Right ventricle myocardium superior (tissue), 1 donor: ENCODE results near the gene CDR2L. TPM values are rescaled to one million over a fixed set of nuclear protein-coding genes. Genes with fewer than 3 reads are reported as not detected.
A peak's percentile ranks its signal among the peaks of the same experiment; 100 is the strongest.
"Not testable (repeated sequence)": the region's sequence is repeated elsewhere in the genome, so short reads cannot be mapped to it uniquely, and the experiment has no call there.

Experiments used
- ATAC-seq: fragments of 200-7000 bp; cut with Tn5 transposase; one replicate; pipeline ENCODE4 v1.9.1; 2020; ENCODE audit warnings: mild to moderate bottlenecking; ENCODE audit not compliant: poor library complexity
- DNase-seq: peaks from one replicate; pipeline ENCODE4 v3.0.0-alpha.2; 2020
- intact Hi-C: fragments of 100-400 bp; cut with DNase I; formaldehyde crosslinking; loops from one replicate; pipeline ENCODE4 v1.11.2; 2022
- total RNA-seq: library from RNA; stranded (reverse); fragmentation: NEBNext Ultra II Directional; extraction: Animal tissue kit (Norgen Biotek cat#: 25700); gene quantifications from one replicate; pipeline ENCODE4 v1.2.1, GENCODE V29; 2021
- donor health status: DM: no; HTN: yes; CAD: no; lungs with severe emphysema.

CDR2L gene
- total RNA-seq, 1 donor from 2014 or later: 18.4 TPM

DNA sequence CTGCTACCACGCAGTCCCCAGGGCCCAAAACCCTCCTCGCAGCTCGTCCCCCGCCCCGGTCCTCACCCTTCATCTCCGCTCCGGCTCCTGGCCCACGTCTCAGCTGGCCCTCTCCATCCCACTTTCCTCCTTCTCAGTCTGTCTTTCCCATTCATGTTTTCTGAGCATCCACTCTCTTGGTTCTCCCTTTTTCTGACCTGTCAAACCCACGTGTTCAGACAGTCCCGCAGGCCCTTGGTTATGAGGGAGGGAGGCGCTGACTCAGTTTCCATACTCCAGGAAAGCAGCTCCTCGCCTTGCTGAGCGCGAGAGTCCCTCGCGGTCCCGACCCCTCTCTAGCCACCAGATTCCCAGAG is 14.5 kb upstream of the CDR2L start:
- DNase-seq (no peak), ATAC-seq (no peak)
- intact Hi-C loops: no loop called here

DNA sequence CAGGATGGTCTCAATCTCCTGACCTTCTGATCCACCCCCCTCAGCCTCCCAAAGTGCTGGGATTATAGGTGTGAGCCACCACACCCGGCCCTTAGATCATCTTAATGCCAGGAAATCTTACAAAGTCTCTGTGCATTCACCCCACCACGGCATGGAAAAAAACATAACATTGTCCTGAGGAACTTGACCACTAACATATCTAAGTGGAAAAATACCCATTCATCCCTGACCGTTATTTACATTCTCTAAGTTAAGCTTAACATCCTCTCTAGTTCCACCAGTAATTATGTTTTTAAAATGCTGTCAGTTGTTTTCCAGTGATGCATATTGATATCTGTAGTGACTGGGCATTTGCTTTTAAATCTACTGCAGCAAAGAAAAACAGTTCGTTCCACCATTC is 11.5 kb upstream of the CDR2L start:
- intact Hi-C loops: no loop called here
- ATAC-seq: no peak
- DNase-seq: no peak

DNA sequence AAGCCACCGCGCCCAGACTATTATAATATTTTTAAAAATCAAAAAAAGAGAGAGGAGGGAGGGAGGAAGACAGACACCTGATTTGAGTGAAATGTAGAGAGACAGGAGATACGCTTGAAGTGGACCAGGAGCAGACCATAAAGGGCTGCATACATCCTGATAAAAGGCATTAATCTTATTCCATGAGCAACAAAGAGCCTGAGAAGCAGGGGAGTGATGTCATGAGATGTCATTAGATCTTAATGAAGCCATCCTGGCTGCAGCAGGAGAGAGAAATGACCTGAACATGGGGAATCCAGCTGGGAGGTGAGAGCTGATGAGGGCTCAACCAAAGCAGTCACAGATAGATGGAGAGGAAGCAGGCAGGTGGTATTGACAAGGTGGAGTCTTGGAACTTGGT is 9.6 kb upstream of the CDR2L start:
- ATAC-seq (no peak), DNase-seq (no peak)
- intact Hi-C loops: no loop called here

DNA sequence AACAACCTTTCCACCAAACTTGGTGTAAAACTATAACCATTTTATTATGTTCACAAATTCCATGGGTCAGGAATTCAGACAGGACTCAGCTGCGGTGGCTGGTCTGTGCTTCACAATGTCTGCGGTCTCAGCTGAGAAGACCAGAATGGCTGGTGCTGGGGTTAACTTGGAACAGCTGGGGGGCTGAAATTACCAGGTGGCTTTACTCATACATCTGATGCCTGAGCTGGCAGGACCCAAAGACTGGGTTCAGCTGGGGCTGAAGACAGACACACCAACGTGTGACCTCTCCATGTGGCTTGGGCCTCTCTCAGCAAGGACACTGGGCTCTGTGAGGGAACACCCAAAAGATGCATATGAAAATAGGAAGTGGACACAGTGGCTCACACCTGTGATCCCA is 9.2 kb upstream of the CDR2L start:
- DNase-seq: no peak

DNA sequence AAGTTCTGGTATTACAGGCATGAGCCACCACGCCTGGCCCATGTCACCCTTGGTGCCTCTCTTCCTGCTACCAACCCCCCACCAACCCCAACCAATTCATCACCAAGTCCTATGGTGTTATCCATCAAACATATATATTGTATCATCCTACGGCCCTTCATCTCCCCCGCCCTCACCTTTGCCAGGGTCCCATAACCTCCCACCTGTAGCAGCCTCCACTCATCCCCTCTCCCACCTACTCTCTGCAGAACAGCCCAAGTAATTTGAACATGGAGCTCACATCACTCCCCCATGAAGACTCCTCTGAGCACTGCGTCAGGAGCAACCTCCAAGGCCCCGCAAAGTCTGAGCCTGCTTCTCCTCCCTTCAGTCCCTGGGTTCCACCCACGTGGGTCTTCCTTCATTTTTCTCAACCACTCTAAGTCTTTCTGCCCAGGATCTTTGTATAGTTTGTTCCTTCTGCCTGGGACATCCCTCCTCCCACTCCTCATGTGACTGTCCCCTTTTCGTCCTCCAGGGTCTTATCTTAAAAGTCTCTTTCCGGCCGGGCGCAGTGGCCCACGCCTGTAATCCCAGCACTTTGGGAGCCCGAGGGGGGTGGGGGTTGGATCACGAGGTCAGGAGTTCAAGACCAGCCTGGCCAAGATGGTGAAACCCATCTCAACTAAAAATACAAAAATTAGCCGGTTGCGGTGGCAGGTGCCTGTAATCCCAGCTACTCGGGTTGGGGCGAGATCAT is 7.9 kb upstream of the CDR2L start:
- intact Hi-C loops: loop anchor here (10.0 kb wide), 1 partner anchor 55 kb away; no protein-coding TSS in a partner anchor
- no peak for ATAC-seq
- DNase-seq: no peak

More for the DNA sequence above, 9.2 kb upstream of the CDR2L start:
- intact Hi-C loops: no loop called here
- no peak for ATAC-seq

DNA sequence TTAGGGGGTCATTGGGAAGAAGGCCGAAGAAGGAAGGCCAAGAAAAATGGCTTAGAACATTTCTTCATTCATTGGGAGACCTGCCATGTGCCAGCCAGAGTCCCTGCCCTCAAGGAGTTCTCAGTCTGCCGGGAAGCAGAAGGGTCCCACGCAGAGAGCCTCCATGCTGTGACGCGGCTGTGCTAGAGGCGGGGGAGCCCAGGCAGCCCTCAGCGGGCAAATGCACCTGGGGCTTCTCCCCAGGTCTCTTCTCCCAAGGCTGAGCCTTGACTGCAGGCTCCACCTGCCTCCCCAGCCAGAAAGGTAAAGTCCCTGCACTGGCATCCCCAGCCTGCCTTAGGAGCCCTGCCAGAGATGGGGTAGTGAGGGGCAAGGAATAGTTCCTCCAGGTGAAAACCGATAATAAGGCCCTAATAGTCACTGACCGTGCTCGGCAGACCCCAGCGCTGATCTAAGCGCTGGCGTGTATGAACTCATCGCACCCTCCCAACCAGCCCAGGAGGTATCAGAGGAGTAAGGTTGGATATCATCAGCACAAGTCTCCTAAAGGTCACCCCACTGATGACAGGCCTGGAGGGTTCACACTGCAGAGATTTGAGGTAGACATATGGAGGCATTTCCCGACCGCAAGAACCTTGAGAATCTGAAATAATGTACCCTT is 6.0 kb upstream of the CDR2L start:
- no peak for DNase-seq
- ATAC-seq: peak; percentile 16
- intact Hi-C loops: loop anchor here (10.0 kb wide), 1 partner anchor 53 kb away; no protein-coding TSS in a partner anchor

DNA sequence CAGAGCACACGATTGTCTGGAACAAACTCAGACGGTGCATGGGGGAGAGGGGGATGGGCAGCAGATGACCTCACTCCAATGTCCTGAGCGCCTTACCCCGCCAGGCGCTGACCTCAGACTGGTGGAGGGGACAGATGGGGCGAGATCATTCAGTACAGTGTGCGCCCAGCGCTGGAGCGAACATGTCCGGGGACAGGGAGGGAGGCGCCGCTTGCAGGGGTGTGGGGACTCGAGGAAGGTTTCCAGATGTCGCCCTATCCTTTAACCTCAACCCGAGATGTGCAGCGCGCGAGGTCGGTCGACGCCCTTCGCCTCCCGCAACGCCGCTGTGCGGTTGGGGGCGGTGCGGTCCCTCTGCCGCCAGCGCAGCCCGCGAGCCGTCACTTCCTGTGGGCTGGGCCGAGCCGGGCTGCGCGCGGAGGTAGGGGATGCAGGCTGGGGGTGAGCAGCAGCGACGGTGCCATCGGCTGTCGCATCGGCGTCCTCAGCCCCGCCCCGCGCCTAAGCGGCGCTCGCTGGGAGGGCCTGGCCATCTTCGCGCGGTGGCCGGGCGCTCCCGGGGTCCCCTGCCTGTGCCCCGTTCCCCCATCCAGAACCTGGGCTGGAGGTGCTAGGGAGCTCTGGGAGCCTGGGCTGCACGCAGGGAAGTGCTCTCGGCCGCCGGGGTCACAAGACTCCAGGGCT is 5.3 kb upstream of the CDR2L start:
- peak; percentile 97 for ATAC-seq
- intact Hi-C loops: loop anchor here (10.0 kb wide), 1 partner anchor 53 kb away; no protein-coding TSS in a partner anchor

DNA sequence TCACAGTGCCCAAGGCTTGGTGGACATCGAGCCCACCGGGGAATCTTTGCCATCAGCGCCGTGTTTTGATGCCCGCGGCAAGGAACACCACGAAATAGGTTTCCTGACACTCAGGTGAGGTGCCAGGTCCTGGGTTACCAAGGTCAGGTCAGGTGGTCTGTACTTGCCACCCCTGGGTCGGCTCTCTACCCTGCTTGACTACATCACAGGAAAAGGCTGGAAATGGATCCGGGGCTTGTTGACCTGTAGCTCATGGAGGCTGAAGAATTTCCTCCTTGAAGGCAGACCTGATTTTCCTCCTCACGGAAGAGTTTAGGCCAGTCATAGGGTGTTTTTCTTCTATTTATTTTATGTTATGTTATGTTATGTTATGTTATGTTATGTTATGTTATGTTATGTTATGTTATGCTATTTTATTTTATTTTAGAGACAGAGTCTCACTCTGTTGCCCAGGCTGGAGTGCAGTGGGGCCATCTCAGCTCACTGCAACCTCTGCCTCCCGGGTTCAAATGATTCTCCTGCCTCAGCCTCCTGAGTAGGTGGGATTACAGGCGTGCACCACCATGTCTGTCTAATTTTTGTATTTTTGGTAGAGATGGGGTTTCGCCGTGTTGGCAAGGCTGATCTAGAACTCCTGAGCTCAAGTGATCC is 4.6 kb upstream of the CDR2L start:
- DNase-seq: not testable (repeated sequence)
- ATAC-seq: peak; percentile 1
- intact Hi-C loops: loop anchor here (10.0 kb wide), 1 partner anchor 52 kb away; no protein-coding TSS in a partner anchor

More for the DNA sequence above, 5.3 kb upstream of the CDR2L start:
- peak; percentile 85 for DNase-seq

DNA sequence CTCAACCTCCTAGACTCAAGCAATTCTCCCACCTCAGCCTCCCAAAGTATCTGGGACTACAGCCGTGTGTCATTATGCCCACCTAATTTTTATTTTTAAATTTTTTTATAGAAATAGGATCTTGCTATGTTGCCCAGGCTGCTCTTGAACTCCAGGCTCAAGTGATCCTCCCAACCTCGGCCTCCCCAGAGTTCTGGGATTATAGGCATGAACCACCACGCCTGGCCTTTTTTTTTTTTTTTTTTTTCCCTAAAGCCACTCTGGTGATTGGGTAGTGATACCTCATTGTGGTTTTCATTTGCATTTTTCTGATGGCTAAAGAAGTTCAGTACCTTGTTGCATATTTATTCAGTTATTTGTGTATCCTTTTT is 1.2 kb upstream of the CDR2L start:
- intact Hi-C loops: loop anchor here (10.0 kb wide), 1 partner anchor 49 kb away; no protein-coding TSS in a partner anchor
- ATAC-seq (no peak), DNase-seq (no peak)

DNA sequence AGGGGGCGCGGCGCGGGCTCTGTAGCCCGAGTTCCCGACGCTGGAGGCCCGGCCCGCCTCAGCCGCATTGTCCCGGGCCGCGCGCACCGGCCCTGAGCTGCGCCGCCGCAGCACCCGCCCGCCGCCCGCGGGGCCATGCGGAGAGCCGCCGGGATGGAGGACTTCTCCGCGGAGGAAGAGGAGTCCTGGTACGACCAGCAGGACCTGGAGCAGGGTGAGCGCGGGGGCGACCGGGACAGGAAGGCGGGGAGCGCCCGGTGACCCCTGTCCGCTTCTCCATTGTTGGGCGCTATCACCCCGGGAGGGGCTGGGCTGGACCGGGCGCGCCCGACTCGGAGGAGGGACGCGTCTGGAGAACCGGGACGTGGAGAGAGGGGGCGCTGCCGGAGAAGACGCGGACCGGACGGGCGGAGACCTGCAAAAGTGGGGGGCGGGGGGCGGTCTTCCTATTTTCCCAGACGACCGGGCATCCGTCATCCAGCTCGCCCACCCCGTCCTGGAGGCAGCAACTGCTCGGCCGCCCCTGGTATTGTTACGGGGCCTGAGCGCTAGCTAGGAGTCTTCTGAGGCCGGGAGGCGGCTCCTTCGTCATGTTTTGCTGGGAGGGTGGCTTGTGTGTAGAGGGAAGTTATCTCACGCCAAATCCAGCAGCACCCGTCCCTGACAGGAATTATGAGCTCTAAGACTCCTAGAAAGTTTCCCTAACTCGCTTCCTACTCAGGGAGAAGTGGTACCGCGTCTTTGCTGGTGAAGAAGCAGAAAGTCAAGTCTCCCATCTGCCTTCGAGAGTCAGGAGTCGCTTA is 678 bp downstream of the CDR2L start:
- ATAC-seq (peak; percentile 78), DNase-seq (peak; percentile 90)
- intact Hi-C loops: loop anchor here (10.0 kb wide), 1 partner anchor 47 kb away; no protein-coding TSS in a partner anchor

DNA sequence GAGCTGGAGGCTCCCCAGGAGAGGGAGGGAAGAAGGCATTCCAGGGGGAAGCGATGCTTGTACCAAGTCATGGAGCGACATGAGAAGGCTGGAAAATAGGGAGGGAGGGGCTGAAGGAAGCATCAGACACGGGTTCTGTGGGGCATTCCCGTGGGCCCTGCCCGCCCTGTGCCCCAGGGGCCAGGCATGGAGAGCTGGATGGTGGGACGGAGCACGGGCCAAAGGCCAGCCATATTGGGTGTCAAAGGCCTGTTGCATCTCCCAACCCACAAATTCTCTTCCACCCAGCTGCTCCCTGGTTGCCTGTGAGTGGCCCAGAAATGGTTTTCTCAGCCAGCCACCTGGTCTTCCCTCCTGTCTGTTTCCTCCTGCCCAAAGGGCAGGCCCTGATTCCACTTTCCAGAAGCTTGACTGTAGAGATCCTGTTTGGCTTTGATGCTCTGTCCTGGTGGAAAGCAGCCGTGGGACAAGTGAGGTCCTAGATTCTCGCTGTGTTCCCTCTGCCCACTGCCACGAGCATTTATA is 3.2 kb downstream of the CDR2L start:
- DNase-seq: no peak
- intact Hi-C loops: no loop called here
- no peak for ATAC-seq

DNA sequence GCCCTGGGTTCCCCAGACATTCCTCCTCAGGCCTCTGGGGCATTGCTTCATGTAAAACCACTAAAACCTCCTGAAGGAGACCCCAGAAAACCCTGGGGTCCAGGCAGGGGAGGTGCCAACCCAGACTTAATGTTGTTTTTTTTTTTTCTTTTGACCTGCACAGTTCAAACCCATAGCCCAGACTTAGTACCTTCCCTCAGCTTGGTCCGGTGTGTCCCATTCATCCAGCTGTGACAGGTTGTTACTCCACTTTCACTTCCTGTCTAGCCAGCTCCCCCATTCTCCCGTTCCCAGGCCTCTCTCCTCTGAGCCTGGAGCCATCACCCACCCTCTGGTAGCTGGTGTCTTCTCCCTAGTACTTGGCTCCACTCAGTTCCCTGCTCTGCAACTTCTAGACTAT is 4.8 kb downstream of the CDR2L start:
- DNase-seq (no peak), ATAC-seq (no peak)
- intact Hi-C loops: no loop called here

DNA sequence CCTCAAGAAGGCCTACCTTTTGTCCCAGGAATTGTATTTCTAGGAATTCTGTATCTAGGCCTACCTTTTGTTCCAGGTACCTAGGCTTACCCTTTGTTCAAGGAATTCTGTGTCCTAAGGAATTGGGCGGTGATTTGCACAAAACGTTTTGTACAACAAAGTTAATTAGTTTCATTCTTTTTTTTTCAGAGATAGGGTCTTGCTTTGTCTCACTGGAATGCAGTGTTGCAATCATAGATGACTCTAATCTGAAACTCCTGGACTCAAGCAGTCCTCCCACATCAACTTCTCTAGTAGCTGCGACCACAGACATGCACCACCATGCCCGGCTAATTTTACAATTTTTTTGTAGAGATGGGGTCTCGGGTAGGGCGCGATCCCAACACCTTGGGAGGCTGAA is 7.0 kb downstream of the CDR2L start:
- intact Hi-C loops: no loop called here
- ATAC-seq (no peak), DNase-seq (no peak)

DNA sequence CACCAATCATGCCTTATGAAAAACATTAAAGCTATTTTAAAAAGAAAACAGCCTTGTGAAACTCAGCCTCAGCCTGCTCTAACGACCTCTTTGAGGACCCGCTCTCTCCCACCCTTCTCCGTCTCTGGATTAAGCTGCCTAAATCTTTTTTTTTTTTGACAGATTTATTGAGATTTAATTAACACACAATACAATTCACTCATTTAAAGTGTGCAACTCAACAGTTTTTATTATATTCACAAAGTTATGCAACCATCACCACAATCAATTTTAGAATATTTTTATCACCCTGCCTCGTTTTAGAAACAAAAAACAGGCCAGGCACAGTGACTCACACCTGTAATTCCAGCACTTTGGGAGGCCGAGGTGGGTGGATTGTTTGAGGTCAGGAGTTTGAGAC is 8.4 kb downstream of the CDR2L start:
- no peak for DNase-seq
- no peak for ATAC-seq
- intact Hi-C loops: no loop called here

DNA sequence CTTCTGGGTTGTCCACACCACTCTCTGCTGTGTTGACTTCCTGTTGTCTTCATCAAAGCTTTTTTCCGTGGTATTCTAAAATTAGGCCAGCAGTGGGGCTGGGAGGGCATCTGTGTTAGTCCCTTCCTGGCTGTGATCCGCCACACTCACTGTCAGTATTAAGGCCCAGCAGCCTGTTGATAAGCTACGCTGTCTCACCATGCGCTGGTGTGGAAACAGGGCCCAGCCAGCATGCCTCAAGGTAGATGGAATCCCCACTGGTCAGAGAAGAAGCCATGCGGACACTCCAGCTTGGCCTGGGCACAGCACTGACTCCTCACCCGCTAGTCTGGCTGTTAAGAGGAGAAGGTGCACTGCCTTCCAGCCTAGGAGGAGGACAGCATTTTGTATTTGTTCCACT is 11.4 kb downstream of the CDR2L start:
- intact Hi-C loops: no loop called here
- peak; percentile 84 for ATAC-seq
- DNase-seq: no peak

DNA sequence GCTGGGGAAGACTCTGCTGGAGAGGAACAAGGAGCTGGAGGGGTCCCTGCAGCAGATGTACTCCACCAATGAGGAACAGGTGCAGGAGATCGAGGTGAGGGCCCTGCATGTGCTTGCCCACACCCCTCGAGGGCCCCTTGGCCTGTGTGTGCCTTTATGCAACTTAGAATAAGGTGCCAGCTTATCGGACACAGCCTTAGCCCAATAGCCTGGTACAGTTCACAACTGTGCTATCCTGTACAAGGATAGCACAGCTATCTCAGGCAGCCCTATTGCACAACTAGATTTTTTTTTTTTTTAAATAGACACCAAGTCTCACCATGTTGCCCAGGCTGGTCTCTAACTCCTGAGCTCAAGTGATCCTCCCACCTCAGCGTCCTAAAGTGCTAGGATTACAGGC is 12.1 kb downstream of the CDR2L start:
- intact Hi-C loops: no loop called here
- DNase-seq: no peak
- ATAC-seq: peak; percentile 84

DNA sequence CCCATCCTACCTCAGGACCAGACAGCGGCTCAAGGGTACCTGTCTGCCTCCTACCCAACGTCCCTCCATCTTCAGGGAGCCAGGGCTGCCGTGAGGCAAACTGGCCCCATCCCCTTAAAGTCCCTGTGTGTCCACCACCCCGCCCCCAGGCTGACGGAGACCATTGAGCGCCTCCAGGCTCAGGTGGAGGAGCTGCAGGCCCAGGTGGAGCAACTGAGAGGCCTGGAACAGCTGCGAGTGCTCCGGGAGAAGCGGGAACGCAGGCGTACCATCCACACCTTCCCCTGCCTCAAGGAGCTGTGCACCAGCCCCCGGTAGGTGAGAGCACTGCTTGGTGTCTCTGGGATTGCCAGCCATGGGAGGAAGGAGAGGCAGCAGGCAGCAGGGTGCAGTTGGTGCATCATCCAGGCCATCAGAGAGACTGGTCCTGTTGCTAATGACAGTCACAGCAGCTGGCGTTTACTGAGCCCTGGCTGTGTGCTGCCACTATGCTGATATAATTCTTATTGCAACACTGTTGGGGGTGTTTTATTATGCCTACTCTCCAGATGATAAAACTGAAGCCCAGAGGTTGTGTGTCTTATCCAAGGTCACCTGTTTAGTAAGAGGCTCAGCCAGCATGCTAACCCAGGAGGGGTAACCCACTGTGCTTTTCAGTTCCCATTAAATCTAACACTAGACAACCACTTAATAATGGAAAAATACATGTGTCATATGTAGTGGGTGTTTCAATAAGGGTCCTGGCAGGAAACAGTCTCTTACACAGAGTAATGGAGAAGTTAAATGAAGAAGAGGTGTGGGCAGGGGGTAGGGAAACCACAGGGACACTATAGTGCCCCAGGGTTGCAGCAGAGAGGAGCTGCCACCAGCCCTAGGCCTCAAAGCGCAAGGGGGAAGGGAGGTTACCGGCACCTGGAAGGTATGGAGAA is 14.7 kb downstream of the CDR2L start:
- intact Hi-C loops: no loop called here
- no peak for DNase-seq

More for the DNA sequence above, 14.7 kb downstream of the CDR2L start:
- ATAC-seq: no peak
